NB4 (cell line): Measurements from ENCODE around the gene KDM4C.

Experiments
- POLR2A ChIP-seq: IDR thresholded peaks from 2 replicates; pipeline ENCODE4 v1.6.1; 2011; ENCODE audit warnings: mild to moderate bottlenecking; ENCODE audit not compliant: insufficient read length; ENCODE audit errors: extremely low read depth
- TF ChIP-seq, protein P1 (sequence below): IDR thresholded peaks from 2 replicates; pipeline ENCODE4 v1.6.1; 2011; ENCODE audit warnings: low read depth, low read length

GRCh38 chr9:6819529-6819928, 61.8 kb downstream of the KDM4C start:
- TF ChIP-seq POLR2A = no peak
- TF ChIP-seq, protein P1, sequence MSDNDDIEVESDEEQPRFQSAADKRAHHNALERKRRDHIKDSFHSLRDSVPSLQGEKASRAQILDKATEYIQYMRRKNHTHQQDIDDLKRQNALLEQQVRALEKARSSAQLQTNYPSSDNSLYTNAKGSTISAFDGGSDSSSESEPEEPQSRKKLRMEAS = no peak
